Activated CD8-positive, alpha-beta memory T cell treated with anti-CD3 and anti-CD28 coated beads, Interleukin-2, amount 50 U/mL, for 1 hour (primary cell): ENCODE measurements around the gene RNF125.

Experiments
- DNase-seq: peaks from one replicate; pipeline ENCODE4 v3.0.0-alpha.2; 2020; ENCODE audit errors: extremely low read depth

Gene RNF125

GRCh38 chr18:32091325-32091723 lies 72.7 kb downstream of the RNF125 start:
- DNase-seq: no peak

GRCh38 chr18:32091724-32092421 lies 73.2 kb downstream of the RNF125 start, which contains the start of gene RNF138:
Gene RNF138, plus strand, starts transcription at chr18:32091874. Its CDS starts 903 bp downstream, at chr18:32092777.
- DNase-seq: peak; percentile 75

GRCh38 chr18:32092422-32093101 lies 73.9 kb downstream of the RNF125 start:
- peak; percentile 94 for DNase-seq

GRCh38 chr18:32093102-32093511 lies 74.5 kb downstream of the RNF125 start:
- DNase-seq: no peak

GRCh38 chr18:32093523-32093922 lies 74.9 kb downstream of the RNF125 start:
- DNase-seq: no peak

- DNase-seq: no peak
Observed at GRCh38 chr18:32095192-32095899, 76.7 kb downstream of the RNF125 start.

GRCh38 chr18:32095900-32096229 lies 77.2 kb downstream of the RNF125 start:
- DNase-seq: no peak

GRCh38 chr18:32096946-32097345 lies 78.3 kb downstream of the RNF125 start:
- no peak for DNase-seq

- no peak for DNase-seq
Observed at GRCh38 chr18:32104516-32104915, 85.9 kb downstream of the RNF125 start.

- DNase-seq: no peak
Observed at GRCh38 chr18:32110005-32110404, 91.4 kb downstream of the RNF125 start.

GRCh38 chr18:32111706-32112105 lies 93.1 kb downstream of the RNF125 start:
- DNase-seq: no peak

- DNase-seq: no peak
Observed at GRCh38 chr18:32112826-32113225, 94.2 kb downstream of the RNF125 start.

GRCh38 chr18:32114293-32114942 lies 95.8 kb downstream of the RNF125 start:
- no peak for DNase-seq

GRCh38 chr18:32122039-32122438 lies 103.4 kb downstream of the RNF125 start:
- no peak for DNase-seq
